PC-3 (cell line): ENCODE data around the gene EPM2A. TPM values are rescaled to one million over a fixed set of nuclear protein-coding genes. Genes with fewer than 3 reads are reported as not detected.

Experiments used
- ATAC-seq: fragments of 200-7000 bp; cut with Tn5 transposase; 2 replicates; pipeline ENCODE4 v1.9.1; 2020; ENCODE audit warnings: mild to moderate bottlenecking, moderate library complexity
- BruUV-seq: library from RNA; stranded (reverse); fragments of 400-500 nt; replicated peaks from 2 replicates; lab custom pipeline; 2021; lab: Mats Ljungman, UMichigan
- CTCF ChIA-PET: fragments of 300-600 bp; sonication (Branson Sonifier 250); formaldehyde crosslinking; loops from one replicate; lab custom pipeline; 2022; ENCODE audit warnings: antibody characterized with exemption; lab: Charles Lee
- POLR2A ChIA-PET: fragments of 300-600 bp; sonication (Branson Sonifier 250); formaldehyde crosslinking; loops from one replicate; lab custom pipeline; 2022; ENCODE audit warnings: antibody characterized with exemption; ENCODE audit not compliant: unreplicated experiment; lab: Charles Lee
- DNase-seq: peaks from one replicate; pipeline ENCODE4 v3.0.0-alpha.2; 2015
- H2AFZ ChIP-seq: fragments of 300-600 bp; sonication (generic); 2 replicates; pipeline ENCODE4 v1.6.0; 2016; ENCODE audit warnings: antibody characterized with exemption, low read length
- H3F3A ChIP-seq: fragments of 300-600 bp; sonication (generic); one replicate; pipeline ENCODE4 v1.6.0; 2017; ENCODE audit warnings: antibody characterized with exemption, low read length, control low read depth, mild to moderate bottlenecking; ENCODE audit not compliant: unreplicated experiment
- H3K27ac ChIP-seq: fragments of 300-600 bp; sonication (generic); 2 replicates; pipeline ENCODE4 v1.5.1; 2016; ENCODE audit warnings: mild to moderate bottlenecking, low read length
- H3K27me3 ChIP-seq: fragments of 300-600 bp; sonication (generic); 2 replicates; pipeline ENCODE4 v1.6.1; 2016; ENCODE audit warnings: low read length, mixed read lengths
- H3K36me3 ChIP-seq: fragments of 300-600 bp; sonication (generic); 2 replicates; pipeline ENCODE4 v1.6.1; 2016; ENCODE audit warnings: low read depth, mixed run types, low read length, mixed read lengths
- H3K4me1 ChIP-seq: fragments of 300-600 bp; sonication (generic); 2 replicates; pipeline ENCODE4 v1.5.1; 2016; ENCODE audit warnings: low read length; ENCODE audit not compliant: insufficient read depth
- H3K4me2 ChIP-seq: fragments of 300-600 bp; sonication (generic); 2 replicates; pipeline ENCODE4 v1.6.0; 2016; ENCODE audit warnings: low read length
- H3K4me3 ChIP-seq: fragments of 300-600 bp; sonication (generic); 2 replicates; pipeline ENCODE4 v1.5.1; 2016; ENCODE audit warnings: mild to moderate bottlenecking, low read length, mixed read lengths
- H3K79me2 ChIP-seq: fragments of 300-600 bp; sonication (generic); 2 replicates; pipeline ENCODE4 v1.6.1; 2017; ENCODE audit warnings: low read length, mixed read lengths
- H3K9ac ChIP-seq: fragments of 300-600 bp; sonication (generic); 2 replicates; pipeline ENCODE4 v1.6.0; 2016; ENCODE audit warnings: mild to moderate bottlenecking, low read length
- H3K9me2 ChIP-seq: fragments of 300-600 bp; sonication (generic); replicated peaks from 2 replicates; pipeline ENCODE4 v1.6.1; 2016; ENCODE audit warnings: mixed run types, low read length, mixed read lengths
- H3K9me3 ChIP-seq: fragments of 300-600 bp; sonication (generic); 2 replicates; pipeline ENCODE4 v1.6.1; 2016; ENCODE audit warnings: low read length, mixed read lengths
- H4K20me1 ChIP-seq: fragments of 300-600 bp; sonication (generic); 2 replicates; pipeline ENCODE4 v1.6.1; 2016; ENCODE audit warnings: low read length, mixed read lengths
- CTCF ChIP-seq: fragments of 300-600 bp; sonication (generic); conservative IDR thresholded peaks from 2 replicates; pipeline ENCODE4 v1.5.1; 2017; ENCODE audit warnings: antibody characterized with exemption, low read depth, mild to moderate bottlenecking, low read length
- EZH2 ChIP-seq: fragments of 300-600 bp; sonication (generic); IDR thresholded peaks from one replicate; pipeline ENCODE4 v1.6.1; 2017; ENCODE audit warnings: antibody characterized with exemption, mild to moderate bottlenecking, low read length; ENCODE audit not compliant: unreplicated experiment
- EZH2phosphoT487 ChIP-seq: fragments of 300-600 bp; sonication (generic); IDR thresholded peaks from 2 replicates; pipeline ENCODE4 v1.6.1; 2018; ENCODE audit warnings: mild to moderate bottlenecking, antibody characterized with exemption, low read length, borderline replicate concordance
- intact Hi-C: fragments of 100-400 bp; cut with micrococcal nuclease; formaldehyde crosslinking; loops from 2 replicates; pipeline ENCODE4 v1.9.0; 2023
- total RNA-seq: library from RNA; depleted of rRNA; stranded (reverse); fragments of >200 nt; gene quantifications from 2 replicates; pipeline ENCODE4 v1.2.3, GENCODE V29; 2014

Gene EPM2A
- total RNA-seq, 1 experiment from 2014 or later, result 2.9 TPM

- Histone ChIP-seq H3F3A (no peaks in the 10 kb centered on the region), H3K27me3 (no peaks in the 10 kb centered on the region), H3K4me3 (no peak overlapping the region), H3K79me2 (no peaks in the 10 kb centered on the region), H3K36me3 (no peaks in the 10 kb centered on the region), H3K9ac (no peak overlapping the region), H3K27ac (no peak overlapping the region), H3K9me2 (no peaks in the 10 kb centered on the region), H3K4me2 (no peak overlapping the region), H4K20me1 (no peaks in the 10 kb centered on the region), H3K4me1 (no peaks in the 10 kb centered on the region), H2AFZ (no peak overlapping the region), H3K9me3 (no peaks in the 10 kb centered on the region)
- no TSS peak for BruUV-seq
- ChIA-PET POLR2A (no interaction called here), CTCF (no interaction called here)
- no peak for TF ChIP-seq EZH2phosphoT487
- no peak for TF ChIP-seq EZH2
- no peak for TF ChIP-seq CTCF
- peak; percentile 53 for DNase-seq
- no peak for ATAC-seq
- intact Hi-C loops, result no loop called here
Measured at GRCh38 chr6:145756170-145756662, 20.9 kb upstream of the EPM2A start.

GRCh38 chr6:145755682-145756081 is 20.4 kb upstream of the EPM2A start:
- no peak overlapping the region for H3K27ac ChIP-seq
- H3K4me1 ChIP-seq, result no peaks in the 10 kb centered on the region
- H2AFZ ChIP-seq, result no peak overlapping the region
- CTCF ChIA-PET, result no interaction called here
- POLR2A ChIA-PET, result no interaction called here
- no TSS peak for BruUV-seq
- no peaks in the 10 kb centered on the region for H3K9me2 ChIP-seq
- no peaks in the 10 kb centered on the region for H3F3A ChIP-seq
- no peaks in the 10 kb centered on the region for H3K27me3 ChIP-seq
- no peaks in the 10 kb centered on the region for H3K36me3 ChIP-seq
- no peak for TF ChIP-seq EZH2
- TF ChIP-seq CTCF, result no peak
- TF ChIP-seq EZH2phosphoT487, result no peak
- no peaks in the 10 kb centered on the region for H3K79me2 ChIP-seq
- no peak overlapping the region for H3K9ac ChIP-seq
- DNase-seq (no peak), ATAC-seq (no peak)
- no peaks in the 10 kb centered on the region for H4K20me1 ChIP-seq
- intact Hi-C loops, result no loop called here
- H3K9me3 ChIP-seq, result no peaks in the 10 kb centered on the region
- H3K4me3 ChIP-seq, result no peak overlapping the region
- no peak overlapping the region for H3K4me2 ChIP-seq

- H3K79me2 ChIP-seq, result no peaks in the 10 kb centered on the region
- H3K9ac ChIP-seq, result no peak overlapping the region
- H4K20me1 ChIP-seq, result no peaks in the 10 kb centered on the region
- H3K4me3 ChIP-seq, result no peak overlapping the region
- no TSS peak for BruUV-seq
- no peaks in the 10 kb centered on the region for H3K4me1 ChIP-seq
- ATAC-seq (no peak), DNase-seq (no peak)
- H2AFZ ChIP-seq, result no peak overlapping the region
- H3K9me3 ChIP-seq, result peaks cover 3% of the 10 kb centered on the region
- no peak overlapping the region for H3K27ac ChIP-seq
- no peaks in the 10 kb centered on the region for H3K27me3 ChIP-seq
- POLR2A ChIA-PET, result no interaction called here
- no peaks in the 10 kb centered on the region for H3F3A ChIP-seq
- CTCF ChIA-PET, result no interaction called here
- H3K4me2 ChIP-seq, result no peak overlapping the region
- TF ChIP-seq CTCF (no peak), EZH2phosphoT487 (no peak), EZH2 (no peak)
- no peaks in the 10 kb centered on the region for H3K9me2 ChIP-seq
- peaks cover 3% of the 10 kb centered on the region; the same call in 1 of the 2 replicates for H3K36me3 ChIP-seq
- intact Hi-C loops, result no loop called here
Measured at GRCh38 chr6:145752638-145753037, 17.3 kb upstream of the EPM2A start.
